HepG2 (cell line): Measurements from ENCODE around the gene IQCE. TPM values are rescaled to one million over a fixed set of nuclear protein-coding genes. Genes with fewer than 3 reads are reported as not detected.

Experiments
- AHR ChIP-seq: IDR thresholded peaks from 2 replicates; pipeline ENCODE4 v1.6.1; 2018; ENCODE audit warnings: missing genetic modification reagents, missing compliant biosample characterization
- CAMTA2 ChIP-seq: sonication (generic); formaldehyde crosslinking; IDR thresholded peaks from 2 replicates; pipeline ENCODE4 v1.4.0; 2020; ENCODE audit warnings: mild to moderate bottlenecking, missing genetic modification reagents, borderline replicate concordance
- CHCHD3 ChIP-seq: sonication (generic); formaldehyde crosslinking; IDR thresholded peaks from 2 replicates; pipeline ENCODE4 v1.8.0; 2022; ENCODE audit warnings: mild to moderate bottlenecking, missing genetic modification reagents, moderate library complexity
- FOXJ3 ChIP-seq: sonication (generic); formaldehyde crosslinking; IDR thresholded peaks from 2 replicates; pipeline ENCODE4 v1.4.0; 2020; ENCODE audit warnings: missing genetic modification reagents, mild to moderate bottlenecking, borderline replicate concordance
- HES4 ChIP-seq: sonication (generic); formaldehyde crosslinking; IDR thresholded peaks from 2 replicates; pipeline ENCODE4 v1.9.0; 2021; ENCODE audit warnings: mild to moderate bottlenecking, missing genetic modification reagents, borderline replicate concordance
- MAFK ChIP-seq, 2 experiments: IDR thresholded peaks in 1 of 2; conservative IDR thresholded peaks in 1 of 2; 2 replicates each; pipeline ENCODE4 v1.6.1; 2011; ENCODE audit warnings: improper control_type of control experiment in 2 of 2, low read length in 2 of 2
- XBP1 ChIP-seq: sonication (generic); formaldehyde crosslinking; IDR thresholded peaks from 2 replicates; pipeline ENCODE4 v1.5.0; 2020; ENCODE audit warnings: missing genetic modification reagents
- ZFP62 ChIP-seq: sonication (generic); formaldehyde crosslinking; IDR thresholded peaks from 2 replicates; pipeline ENCODE4 v1.4.0; 2020; ENCODE audit warnings: missing genetic modification reagents
- ZNF260 ChIP-seq: sonication (generic); formaldehyde crosslinking; IDR thresholded peaks from 2 replicates; pipeline ENCODE4 v1.4.0; 2020; ENCODE audit warnings: missing genetic modification reagents, low read depth, mild to moderate bottlenecking, borderline replicate concordance
- ZNF460 ChIP-seq: sonication (generic); formaldehyde crosslinking; IDR thresholded peaks from 2 replicates; pipeline ENCODE4 v1.5.1; 2020; ENCODE audit warnings: missing genetic modification reagents, mild to moderate bottlenecking, borderline replicate concordance
- ZNF773 ChIP-seq: sonication (generic); formaldehyde crosslinking; IDR thresholded peaks from 2 replicates; pipeline ENCODE4 v1.4.0; 2020; ENCODE audit warnings: missing genetic modification reagents, borderline replicate concordance
- ZNF850 ChIP-seq: sonication (generic); formaldehyde crosslinking; conservative IDR thresholded peaks from 2 replicates; pipeline ENCODE4 v1.9.0; 2021; ENCODE audit warnings: mild to moderate bottlenecking, missing genetic modification reagents
- polyA plus RNA-seq, 8 experiments: library from polyadenylated mRNA; depleted of rRNA in 3 of 8; stranded (reverse) in 7 of 8; unstranded in 1 of 8; fragments of >200 nt; fragmentation: Illumina TruSeq in 4 of 8; extraction: Trizol in 4 of 8; gene quantifications; 2 replicates each; pipeline versions ENCODE4 v1.2.1 to v1.2.3, GENCODE V29; 2011 to 2016; ENCODE audit warnings: low read depth in 4 of 8, missing spikeins in 1 of 8, mixed read lengths in 1 of 8; ENCODE audit not compliant: insufficient read depth in 1 of 8
- total RNA-seq, 5 experiments: library from RNA; depleted of rRNA; stranded (reverse); fragments of >200 nt; fragmentation: Illumina TruSeq; extraction: Trizol; gene quantifications; 2 replicates each; pipeline ENCODE4 v1.2.3, GENCODE V29; 2016; ENCODE audit warnings: low read depth in 1 of 5
- TF ChIP-seq, protein P1 (sequence below): sonication (generic); formaldehyde crosslinking; conservative IDR thresholded peaks from 2 replicates; pipeline ENCODE4 v1.5.0; 2020; ENCODE audit warnings: missing genetic modification reagents
- TF ChIP-seq, protein P2 (sequence below): sonication (generic); formaldehyde crosslinking; IDR thresholded peaks from 2 replicates; pipeline ENCODE4 v1.4.0; 2020; ENCODE audit warnings: missing genetic modification reagents, borderline replicate concordance
- TF ChIP-seq, protein P3 (sequence below): sonication (generic); formaldehyde crosslinking; IDR thresholded peaks from 2 replicates; pipeline ENCODE4 v1.8.1; 2023; ENCODE audit warnings: mild to moderate bottlenecking, inconsistent platforms, moderate library complexity, missing genetic modification reagents, borderline replicate concordance
- TF ChIP-seq, protein P4 (sequence below): sonication (generic); formaldehyde crosslinking; IDR thresholded peaks from 2 replicates; pipeline ENCODE4 v1.5.1; 2020; ENCODE audit warnings: missing genetic modification reagents, mild to moderate bottlenecking, borderline replicate concordance
- TF ChIP-seq, protein P5 (sequence below), 2 experiments: sonication (generic) in 1 of 2; formaldehyde crosslinking in 1 of 2; IDR thresholded peaks; 2 replicates each; pipeline versions ENCODE4 v1.5.1 to v1.6.1; 2011 to 2020; ENCODE audit warnings: borderline replicate concordance in 1 of 2, low read depth in 1 of 2, low read length in 1 of 2, mild to moderate bottlenecking in 1 of 2, missing genetic modification reagents in 1 of 2, moderate library complexity in 1 of 2
- TF ChIP-seq, protein P6 (sequence below): sonication (generic); formaldehyde crosslinking; IDR thresholded peaks from 2 replicates; pipeline ENCODE4 v1.5.0; 2020; ENCODE audit warnings: missing genetic modification reagents, mild to moderate bottlenecking, borderline replicate concordance

IQCE gene
- total and polyA plus RNA-seq, 2 of the 13 experiments (the other 11 are each of a cell fraction or from before 2014, with no cell fraction given): 1.5 to 2.5 TPM

DNA sequence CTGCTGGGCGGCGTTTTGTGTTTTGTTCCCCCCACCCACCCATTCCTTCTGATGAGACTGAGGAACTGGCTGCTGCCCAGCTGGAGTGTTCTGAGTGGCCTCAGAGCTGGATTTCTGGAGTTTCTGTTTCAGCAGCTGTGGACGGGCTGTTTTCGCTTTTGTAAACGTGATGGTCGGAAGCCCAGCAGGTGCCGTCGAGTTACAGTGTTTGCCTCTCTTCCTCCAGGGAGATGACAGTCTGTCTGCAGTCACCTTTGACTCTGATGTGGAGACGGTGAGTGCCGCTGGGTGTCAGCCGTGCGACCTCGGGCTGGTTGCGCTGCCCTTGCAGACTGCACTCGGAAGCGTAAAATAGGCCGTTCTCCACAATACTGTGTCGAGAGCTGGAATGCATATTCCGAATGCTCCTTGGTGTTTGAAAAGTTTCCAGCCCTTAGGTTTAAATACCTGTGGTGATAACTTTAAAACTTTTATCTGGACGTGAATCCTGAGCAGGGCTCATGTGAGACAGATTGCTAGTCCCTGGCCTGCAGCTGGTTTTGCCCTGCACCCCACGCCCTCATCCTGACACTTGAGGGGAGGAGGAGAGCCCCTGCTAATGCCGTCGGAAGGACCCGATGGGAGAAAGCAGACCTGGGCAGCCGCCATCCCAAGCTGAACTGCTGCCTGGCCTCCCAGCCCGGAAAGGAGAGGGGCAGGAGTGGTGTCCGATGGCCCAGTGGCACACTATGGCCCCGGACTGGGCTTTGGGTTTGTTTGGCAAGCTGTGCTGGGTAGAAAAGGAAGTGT, 8.3 kb downstream of the IQCE start (continued):
- TF ChIP-seq, protein P1, sequence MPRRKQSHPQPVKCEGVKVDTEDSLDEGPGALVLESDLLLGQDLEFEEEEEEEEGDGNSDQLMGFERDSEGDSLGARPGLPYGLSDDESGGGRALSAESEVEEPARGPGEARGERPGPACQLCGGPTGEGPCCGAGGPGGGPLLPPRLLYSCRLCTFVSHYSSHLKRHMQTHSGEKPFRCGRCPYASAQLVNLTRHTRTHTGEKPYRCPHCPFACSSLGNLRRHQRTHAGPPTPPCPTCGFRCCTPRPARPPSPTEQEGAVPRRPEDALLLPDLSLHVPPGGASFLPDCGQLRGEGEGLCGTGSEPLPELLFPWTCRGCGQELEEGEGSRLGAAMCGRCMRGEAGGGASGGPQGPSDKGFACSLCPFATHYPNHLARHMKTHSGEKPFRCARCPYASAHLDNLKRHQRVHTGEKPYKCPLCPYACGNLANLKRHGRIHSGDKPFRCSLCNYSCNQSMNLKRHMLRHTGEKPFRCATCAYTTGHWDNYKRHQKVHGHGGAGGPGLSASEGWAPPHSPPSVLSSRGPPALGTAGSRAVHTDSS (CRISPR knock-in tag): no peak
- TF ChIP-seq CAMTA2 (CRISPR knock-in tag) (no peak), CHCHD3 (0 out of 2 replicates have a peak, but pooled peaks have one; percentile 34), ZNF460 (CRISPR knock-in tag) (no peak), XBP1 (CRISPR knock-in tag) (no peak), AHR (CRISPR knock-in tag) (no peak), ZNF850 (CRISPR knock-in tag) (no peak), FOXJ3 (CRISPR knock-in tag) (no peak), ZFP62 (CRISPR knock-in tag) (no peak), HES4 (CRISPR knock-in tag) (no peak), ZNF773 (CRISPR knock-in tag) (no peak), MAFK (conservative IDR thresholded peaks at IDR 0.05 in 1 of 2, IDR thresholded peaks at IDR 0.05 in 1 of 2; ENCODE audit: low read length in 2 of 2) (no peak), ZNF260 (CRISPR knock-in tag) (no peak)
- TF ChIP-seq, protein P2, sequence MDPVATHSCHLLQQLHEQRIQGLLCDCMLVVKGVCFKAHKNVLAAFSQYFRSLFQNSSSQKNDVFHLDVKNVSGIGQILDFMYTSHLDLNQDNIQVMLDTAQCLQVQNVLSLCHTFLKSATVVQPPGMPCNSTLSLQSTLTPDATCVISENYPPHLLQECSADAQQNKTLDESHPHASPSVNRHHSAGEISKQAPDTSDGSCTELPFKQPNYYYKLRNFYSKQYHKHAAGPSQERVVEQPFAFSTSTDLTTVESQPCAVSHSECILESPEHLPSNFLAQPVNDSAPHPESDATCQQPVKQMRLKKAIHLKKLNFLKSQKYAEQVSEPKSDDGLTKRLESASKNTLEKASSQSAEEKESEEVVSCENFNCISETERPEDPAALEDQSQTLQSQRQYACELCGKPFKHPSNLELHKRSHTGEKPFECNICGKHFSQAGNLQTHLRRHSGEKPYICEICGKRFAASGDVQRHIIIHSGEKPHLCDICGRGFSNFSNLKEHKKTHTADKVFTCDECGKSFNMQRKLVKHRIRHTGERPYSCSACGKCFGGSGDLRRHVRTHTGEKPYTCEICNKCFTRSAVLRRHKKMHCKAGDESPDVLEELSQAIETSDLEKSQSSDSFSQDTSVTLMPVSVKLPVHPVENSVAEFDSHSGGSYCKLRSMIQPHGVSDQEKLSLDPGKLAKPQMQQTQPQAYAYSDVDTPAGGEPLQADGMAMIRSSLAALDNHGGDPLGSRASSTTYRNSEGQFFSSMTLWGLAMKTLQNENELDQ (CRISPR knock-in tag): no peak
- TF ChIP-seq, protein P3, sequence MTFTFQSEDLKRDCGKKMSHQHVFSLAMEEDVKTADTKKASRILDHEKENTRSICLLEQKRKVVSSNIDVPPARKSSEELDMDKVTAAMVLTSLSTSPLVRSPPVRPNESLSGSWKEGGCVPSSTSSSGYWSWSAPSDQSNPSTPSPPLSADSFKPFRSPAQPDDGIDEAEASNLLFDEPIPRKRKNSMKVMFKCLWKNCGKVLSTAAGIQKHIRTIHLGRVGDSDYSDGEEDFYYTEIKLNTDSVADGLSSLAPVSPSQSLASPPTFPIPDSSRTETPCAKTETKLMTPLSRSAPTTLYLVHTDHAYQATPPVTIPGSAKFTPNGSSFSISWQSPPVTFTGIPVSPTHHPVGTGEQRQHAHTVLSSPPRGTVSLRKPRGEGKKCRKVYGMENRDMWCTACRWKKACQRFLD (CRISPR knock-in tag): 0 out of 2 replicates have a peak, but pooled peaks have one; percentile 34
- TF ChIP-seq, protein P4, sequence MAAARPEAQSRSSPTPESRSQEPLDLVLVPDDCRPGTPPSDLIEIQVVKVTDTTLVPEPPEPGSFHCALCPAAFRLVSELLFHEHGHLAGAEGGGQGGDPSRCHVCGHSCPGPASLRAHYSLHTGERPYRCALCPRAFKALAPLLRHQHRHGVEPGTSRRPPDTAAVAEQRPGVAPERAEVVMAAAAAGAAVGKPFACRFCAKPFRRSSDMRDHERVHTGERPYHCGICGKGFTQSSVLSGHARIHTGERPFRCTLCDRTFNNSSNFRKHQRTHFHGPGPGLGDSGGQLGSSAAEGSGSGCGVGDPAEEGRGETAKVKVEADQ: no peak
- TF ChIP-seq, protein P5, sequence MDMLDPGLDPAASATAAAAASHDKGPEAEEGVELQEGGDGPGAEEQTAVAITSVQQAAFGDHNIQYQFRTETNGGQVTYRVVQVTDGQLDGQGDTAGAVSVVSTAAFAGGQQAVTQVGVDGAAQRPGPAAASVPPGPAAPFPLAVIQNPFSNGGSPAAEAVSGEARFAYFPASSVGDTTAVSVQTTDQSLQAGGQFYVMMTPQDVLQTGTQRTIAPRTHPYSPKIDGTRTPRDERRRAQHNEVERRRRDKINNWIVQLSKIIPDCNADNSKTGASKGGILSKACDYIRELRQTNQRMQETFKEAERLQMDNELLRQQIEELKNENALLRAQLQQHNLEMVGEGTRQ (IDR thresholded peaks at IDR 0.05; ENCODE audit: low read depth, low read length): no peak
- TF ChIP-seq, protein P5 (CRISPR knock-in tag; IDR thresholded peaks at IDR 0.05; ENCODE audit: borderline replicate concordance): no peak
- TF ChIP-seq, protein P6, sequence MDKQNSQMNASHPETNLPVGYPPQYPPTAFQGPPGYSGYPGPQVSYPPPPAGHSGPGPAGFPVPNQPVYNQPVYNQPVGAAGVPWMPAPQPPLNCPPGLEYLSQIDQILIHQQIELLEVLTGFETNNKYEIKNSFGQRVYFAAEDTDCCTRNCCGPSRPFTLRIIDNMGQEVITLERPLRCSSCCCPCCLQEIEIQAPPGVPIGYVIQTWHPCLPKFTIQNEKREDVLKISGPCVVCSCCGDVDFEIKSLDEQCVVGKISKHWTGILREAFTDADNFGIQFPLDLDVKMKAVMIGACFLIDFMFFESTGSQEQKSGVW (CRISPR knock-in tag): no peak
